IPS DF 6.9 (cell line): ENCODE results near the gene TASP1.

ENCODE experiments used
- DNase-seq: peaks from one replicate; pipeline ENCODE4 v3.0.0-alpha.2; 2013; ENCODE audit warnings: low read depth, low spot score
- H3K27ac ChIP-seq: one replicate; pipeline ENCODE4 v1.5.1; 2013; ENCODE audit warnings: low read length, control low read depth
- H3K27me3 ChIP-seq: 2 replicates; pipeline ENCODE4 v1.6.1; 2013; ENCODE audit warnings: mild to moderate bottlenecking, low read length; ENCODE audit not compliant: control insufficient read depth, insufficient read depth
- H3K36me3 ChIP-seq: 2 replicates; pipeline ENCODE4 v1.6.1; 2013; ENCODE audit warnings: low read length; ENCODE audit not compliant: control insufficient read depth, insufficient read depth
- H3K4me1 ChIP-seq: 2 replicates; pipeline ENCODE4 v1.6.1; 2013; ENCODE audit warnings: low read length; ENCODE audit not compliant: control insufficient read depth, insufficient read depth
- H3K4me3 ChIP-seq: 2 replicates; pipeline ENCODE4 v1.5.1; 2013; ENCODE audit warnings: mild to moderate bottlenecking, low read length
- H3K9me3 ChIP-seq: 2 replicates; pipeline ENCODE4 v1.6.1; 2013; ENCODE audit warnings: low read length, inconsistent platforms; ENCODE audit not compliant: control insufficient read depth, insufficient read depth
- WGBS: extraction: QIAGEN DNeasy Blood & Tissue Kit; methylation state at CpG from one replicate; pipeline ENCODE4 v1.1.7; 2013; ENCODE audit warnings: mixed read lengths, missing lambda C conversion rate; ENCODE audit not compliant: insufficient read length, insufficient coverage; 5-methylcytosine and 5-hydroxymethylcytosine counted together

Gene TASP1

GRCh38 chr20:13574071-13574470 lies 64.7 kb downstream of the TASP1 start:
- Histone ChIP-seq H3K27me3 (no peaks in the 10 kb centered on the region), H3K4me3 (no peak overlapping the region), H3K27ac (no peak overlapping the region), H3K9me3 (no peaks in the 10 kb centered on the region), H3K36me3 (no peaks in the 10 kb centered on the region), H3K4me1 (peaks cover 1% of the 10 kb centered on the region; the same call in 1 of the 2 replicates)
- no CpG with 5 or more reads among the region's 2 CpGs for WGBS
- no peak for DNase-seq

- H3K4me3 ChIP-seq: no peak overlapping the region
- no CpG with 5 or more reads among the region's 2 CpGs for WGBS
- DNase-seq: no peak
These were observed 67.1 kb downstream of the TASP1 start for GRCh38 chr20:13571662-13572061.

GRCh38 chr20:13567663-13568062 lies 71.1 kb downstream of the TASP1 start:
- H3K36me3 ChIP-seq: no peaks in the 10 kb centered on the region
- H3K27ac ChIP-seq: no peak overlapping the region
- no peak overlapping the region for H3K4me3 ChIP-seq
- no CpG with 5 or more reads among the region's 3 CpGs for WGBS
- no peaks in the 10 kb centered on the region for H3K9me3 ChIP-seq
- no peaks in the 10 kb centered on the region for H3K27me3 ChIP-seq
- peaks cover 1% of the 10 kb centered on the region; the same call in 1 of the 2 replicates for H3K4me1 ChIP-seq
- no peak for DNase-seq

More at GRCh38 chr20:13571662-13572061, 67.1 kb downstream of the TASP1 start:
- Histone ChIP-seq H3K27ac (no peak overlapping the region), H3K4me1 (peaks cover 1% of the 10 kb centered on the region; the same call in 1 of the 2 replicates), H3K9me3 (no peaks in the 10 kb centered on the region), H3K36me3 (no peaks in the 10 kb centered on the region), H3K27me3 (no peaks in the 10 kb centered on the region)

DNA sequence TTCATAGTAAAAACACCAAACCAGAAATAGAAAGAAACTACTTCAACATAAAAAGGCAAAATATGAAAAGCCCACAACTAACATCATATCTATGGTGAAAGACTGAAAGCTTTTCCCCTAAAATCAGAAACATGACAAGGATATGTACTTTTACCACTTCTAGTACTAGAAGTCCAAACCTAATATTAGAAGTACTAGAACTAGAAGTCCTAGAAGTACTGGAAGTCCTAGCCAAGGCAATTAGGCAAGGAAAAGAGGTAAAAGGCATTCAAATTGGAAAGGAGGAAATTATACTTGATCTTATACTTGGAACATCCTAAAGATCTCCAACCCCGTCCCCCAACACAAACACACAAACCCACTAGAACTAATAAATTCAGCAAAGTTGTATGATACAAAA lies 74.9 kb downstream of the TASP1 start:
- Histone ChIP-seq H3K36me3 (no peaks in the 10 kb centered on the region), H3K27me3 (no peaks in the 10 kb centered on the region), H3K27ac (no peak overlapping the region), H3K4me3 (no peak overlapping the region), H3K4me1 (no peaks in the 10 kb centered on the region), H3K9me3 (no peaks in the 10 kb centered on the region)
- WGBS: 100% methylated on average over 1 of the region's 1 CpG
- DNase-seq: no peak

DNA sequence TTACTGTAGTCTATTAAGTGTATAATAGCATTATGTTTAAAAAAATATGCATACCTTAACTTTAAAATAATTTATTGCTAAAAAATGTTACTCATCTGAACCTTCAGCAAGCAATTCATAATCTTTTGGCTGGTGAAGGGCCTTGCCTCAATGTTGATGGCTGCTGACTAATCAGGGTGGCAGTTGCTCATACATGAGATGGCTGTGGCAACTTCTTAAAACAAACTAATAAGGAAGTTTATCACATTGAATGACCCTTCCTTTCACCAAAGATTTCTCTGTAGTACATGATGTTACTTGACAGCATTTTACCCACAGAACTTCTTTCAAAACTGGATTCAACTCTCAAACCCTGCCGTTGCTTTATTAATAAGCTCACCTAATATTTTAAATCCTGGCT lies 84.0 kb downstream of the TASP1 start:
- no peaks in the 10 kb centered on the region for H3K4me1 ChIP-seq
- no peak overlapping the region for H3K4me3 ChIP-seq
- no peak overlapping the region for H3K27ac ChIP-seq
- H3K36me3 ChIP-seq: no peaks in the 10 kb centered on the region
- H3K9me3 ChIP-seq: no peaks in the 10 kb centered on the region
- H3K27me3 ChIP-seq: no peaks in the 10 kb centered on the region
- WGBS: no CpG with 5 or more reads among the region's 1 CpG
- no peak for DNase-seq

DNA sequence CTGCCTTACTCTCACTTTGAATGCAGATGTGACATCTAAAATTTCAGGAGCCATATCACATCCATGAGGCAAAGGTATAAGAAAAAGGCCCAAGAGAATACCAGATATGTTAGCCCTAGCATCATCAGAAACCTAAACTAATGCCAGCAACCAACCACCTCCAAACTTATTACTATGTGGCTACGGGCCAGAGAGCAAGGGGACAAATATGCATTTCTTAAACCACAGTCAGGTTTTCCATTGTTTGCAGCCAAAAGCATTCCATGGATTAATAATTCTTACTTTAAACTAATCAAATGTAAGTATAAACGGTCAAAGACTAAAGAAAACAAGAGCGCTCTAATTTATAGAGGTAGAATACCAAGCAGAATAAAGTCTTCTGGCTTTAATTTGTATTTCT lies 84.7 kb downstream of the TASP1 start:
- WGBS: no CpG with 5 or more reads among the region's 3 CpGs
- H3K27me3 ChIP-seq: no peaks in the 10 kb centered on the region
- H3K4me3 ChIP-seq: no peak overlapping the region
- no peaks in the 10 kb centered on the region for H3K9me3 ChIP-seq
- no peak for DNase-seq
- no peak overlapping the region for H3K27ac ChIP-seq
- no peaks in the 10 kb centered on the region for H3K4me1 ChIP-seq
- no peaks in the 10 kb centered on the region for H3K36me3 ChIP-seq

GRCh38 chr20:13552061-13552460 lies 86.7 kb downstream of the TASP1 start:
- no peaks in the 10 kb centered on the region for H3K4me1 ChIP-seq
- DNase-seq: no peak
- H3K9me3 ChIP-seq: no peaks in the 10 kb centered on the region
- no peak overlapping the region for H3K4me3 ChIP-seq
- H3K27me3 ChIP-seq: no peaks in the 10 kb centered on the region
- no peak overlapping the region for H3K27ac ChIP-seq
- no peaks in the 10 kb centered on the region for H3K36me3 ChIP-seq
- no CpG with 5 or more reads among the region's 5 CpGs for WGBS

GRCh38 chr20:13549451-13549850 lies 89.3 kb downstream of the TASP1 start:
- no peaks in the 10 kb centered on the region for H3K27me3 ChIP-seq
- no peaks in the 10 kb centered on the region for H3K36me3 ChIP-seq
- WGBS: no CpG with 5 or more reads among the region's 1 CpG
- no peak for DNase-seq
- no peak overlapping the region for H3K4me3 ChIP-seq
- no peak overlapping the region for H3K27ac ChIP-seq
- H3K4me1 ChIP-seq: no peaks in the 10 kb centered on the region; the same call in 1 of the 2 replicates
- H3K9me3 ChIP-seq: no peaks in the 10 kb centered on the region

GRCh38 chr20:13546497-13547131 lies 92.1 kb downstream of the TASP1 start:
- no peaks in the 10 kb centered on the region for H3K27me3 ChIP-seq
- H3K36me3 ChIP-seq: no peaks in the 10 kb centered on the region
- DNase-seq: peak; percentile 57
- no peak overlapping the region for H3K27ac ChIP-seq
- H3K9me3 ChIP-seq: no peaks in the 10 kb centered on the region
- H3K4me1 ChIP-seq: no peaks in the 10 kb centered on the region; the same call in 1 of the 2 replicates
- no peak overlapping the region for H3K4me3 ChIP-seq
- WGBS: no CpG with 5 or more reads among the region's 2 CpGs

DNA sequence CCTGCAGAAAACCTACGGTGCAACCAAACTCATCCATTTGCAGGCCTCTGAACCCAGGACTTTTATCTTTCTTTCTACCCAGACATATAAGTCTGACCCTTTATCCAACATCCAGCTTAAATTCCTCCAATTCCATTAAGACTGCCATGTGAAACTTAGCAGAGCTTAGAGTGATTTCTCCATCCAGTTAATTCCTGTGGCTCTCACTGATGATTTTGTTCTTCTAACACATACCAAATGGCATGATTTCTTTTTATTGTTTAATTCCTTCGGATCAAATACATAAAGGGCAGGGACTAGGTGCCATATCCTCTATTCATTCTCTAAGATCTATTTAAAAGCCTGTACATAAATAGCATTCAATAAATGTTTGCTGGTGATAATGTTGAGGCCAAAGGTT lies 92.9 kb downstream of the TASP1 start:
- DNase-seq: no peak
- Histone ChIP-seq H3K36me3 (no peaks in the 10 kb centered on the region), H3K27ac (no peak overlapping the region), H3K4me1 (no peaks in the 10 kb centered on the region; the same call in 1 of the 2 replicates), H3K4me3 (no peak overlapping the region), H3K27me3 (no peaks in the 10 kb centered on the region), H3K9me3 (no peaks in the 10 kb centered on the region)
- no CpG with 5 or more reads among the region's 2 CpGs for WGBS

GRCh38 chr20:13543783-13544182 lies 94.9 kb downstream of the TASP1 start:
- H3K9me3 ChIP-seq: no peaks in the 10 kb centered on the region
- no peaks in the 10 kb centered on the region; the same call in 1 of the 2 replicates for H3K4me1 ChIP-seq
- DNase-seq: no peak
- no CpG with 5 or more reads among the region's 4 CpGs for WGBS
- H3K27me3 ChIP-seq: no peaks in the 10 kb centered on the region
- H3K27ac ChIP-seq: no peak overlapping the region
- H3K4me3 ChIP-seq: no peak overlapping the region
- H3K36me3 ChIP-seq: no peaks in the 10 kb centered on the region
